ENCODE results near the gene LMOD2.

Gene LMOD2

GRCh38 chr7:123675181-123675473, 19.5 kb downstream of the LMOD2 start:
- no peak overlapping the region for H3K9ac ChIP-seq
- H3K27ac ChIP-seq: no peak overlapping the region
- H3K36me3 ChIP-seq (ENCODE audit: control insufficient read depth, insufficient read depth, low read length): no peaks in the 10 kb centered on the region
- H2AFZ ChIP-seq: no peak overlapping the region
- H3K4me3 ChIP-seq (ENCODE audit: low read depth, low read length): no peak overlapping the region
- no peaks in the 10 kb centered on the region for H3K9me3 ChIP-seq (ENCODE audit: control insufficient read depth, low read length)
- H3K4me1 ChIP-seq: peaks cover 8% of the 10 kb centered on the region
- no peaks in the 10 kb centered on the region for H3K79me2 ChIP-seq
- TF ChIP-seq, protein P1, sequence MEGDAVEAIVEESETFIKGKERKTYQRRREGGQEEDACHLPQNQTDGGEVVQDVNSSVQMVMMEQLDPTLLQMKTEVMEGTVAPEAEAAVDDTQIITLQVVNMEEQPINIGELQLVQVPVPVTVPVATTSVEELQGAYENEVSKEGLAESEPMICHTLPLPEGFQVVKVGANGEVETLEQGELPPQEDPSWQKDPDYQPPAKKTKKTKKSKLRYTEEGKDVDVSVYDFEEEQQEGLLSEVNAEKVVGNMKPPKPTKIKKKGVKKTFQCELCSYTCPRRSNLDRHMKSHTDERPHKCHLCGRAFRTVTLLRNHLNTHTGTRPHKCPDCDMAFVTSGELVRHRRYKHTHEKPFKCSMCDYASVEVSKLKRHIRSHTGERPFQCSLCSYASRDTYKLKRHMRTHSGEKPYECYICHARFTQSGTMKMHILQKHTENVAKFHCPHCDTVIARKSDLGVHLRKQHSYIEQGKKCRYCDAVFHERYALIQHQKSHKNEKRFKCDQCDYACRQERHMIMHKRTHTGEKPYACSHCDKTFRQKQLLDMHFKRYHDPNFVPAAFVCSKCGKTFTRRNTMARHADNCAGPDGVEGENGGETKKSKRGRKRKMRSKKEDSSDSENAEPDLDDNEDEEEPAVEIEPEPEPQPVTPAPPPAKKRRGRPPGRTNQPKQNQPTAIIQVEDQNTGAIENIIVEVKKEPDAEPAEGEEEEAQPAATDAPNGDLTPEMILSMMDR (IDR thresholded peaks at IDR 0.05): no peak
- H3K27me3 ChIP-seq (ENCODE audit: control insufficient read depth, insufficient read depth, low read length): no peaks in the 10 kb centered on the region
- no peak overlapping the region for H3K4me2 ChIP-seq (ENCODE audit: low read length)

GRCh38 chr7:123677061-123677715, 21.5 kb downstream of the LMOD2 start:
- TF ChIP-seq, protein P1 (IDR thresholded peaks at IDR 0.05): no peak
- Histone ChIP-seq H3K27ac (no peak overlapping the region), H3K9me3 (ENCODE audit: control insufficient read depth, low read length) (no peaks in the 10 kb centered on the region), H3K27me3 (ENCODE audit: control insufficient read depth, insufficient read depth, low read length) (no peaks in the 10 kb centered on the region), H2AFZ (no peak overlapping the region), H3K4me2 (ENCODE audit: low read length) (no peak overlapping the region), H3K9ac (no peak overlapping the region), H3K36me3 (ENCODE audit: control insufficient read depth, insufficient read depth, low read length) (no peaks in the 10 kb centered on the region), H3K4me3 (ENCODE audit: low read depth, low read length) (no peak overlapping the region), H3K79me2 (no peaks in the 10 kb centered on the region), H3K4me1 (peaks cover 21% of the 10 kb centered on the region)

GRCh38 chr7:123679614-123680013, 23.9 kb downstream of the LMOD2 start:
- Histone ChIP-seq H3K9ac (no peak overlapping the region), H3K4me1 (peaks cover 17% of the 10 kb centered on the region)

DNA sequence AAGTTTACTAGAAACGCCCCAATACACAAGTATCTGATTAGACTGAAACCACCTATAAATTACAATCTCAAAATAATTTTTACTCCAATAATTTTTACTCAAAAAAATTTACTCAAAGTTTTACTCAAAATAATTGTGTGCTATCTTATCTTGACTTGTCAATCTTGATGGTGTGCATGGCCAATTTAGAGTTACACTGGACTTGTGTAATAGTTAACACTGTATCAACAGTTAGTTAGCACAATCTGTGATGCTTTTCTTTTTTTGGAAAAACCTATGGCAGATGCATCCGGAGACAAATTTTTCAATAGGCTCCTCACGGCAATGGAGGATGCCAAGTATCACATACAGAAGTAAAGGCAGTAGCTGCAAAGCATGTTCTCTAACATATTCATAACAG, 24.9 kb downstream of the LMOD2 start:
- TF ChIP-seq, protein P1 (IDR thresholded peaks at IDR 0.05): no peak
- Histone ChIP-seq H2AFZ (no peak overlapping the region), H3K36me3 (ENCODE audit: control insufficient read depth, insufficient read depth, low read length) (no peaks in the 10 kb centered on the region), H3K4me1 (peaks cover 17% of the 10 kb centered on the region), H3K4me3 (ENCODE audit: low read depth, low read length) (no peak overlapping the region), H3K9me3 (ENCODE audit: control insufficient read depth, low read length) (no peaks in the 10 kb centered on the region), H3K27me3 (ENCODE audit: control insufficient read depth, insufficient read depth, low read length) (no peaks in the 10 kb centered on the region), H3K27ac (no peak overlapping the region), H3K4me2 (ENCODE audit: low read length) (no peak overlapping the region), H3K9ac (no peak overlapping the region), H3K79me2 (no peaks in the 10 kb centered on the region)

More at GRCh38 chr7:123679614-123680013, 23.9 kb downstream of the LMOD2 start:
- Histone ChIP-seq H2AFZ (no peak overlapping the region), H3K27ac (no peak overlapping the region), H3K36me3 (ENCODE audit: control insufficient read depth, insufficient read depth, low read length) (no peaks in the 10 kb centered on the region), H3K9me3 (ENCODE audit: control insufficient read depth, low read length) (no peaks in the 10 kb centered on the region), H3K79me2 (no peaks in the 10 kb centered on the region), H3K4me2 (ENCODE audit: low read length) (no peak overlapping the region), H3K4me3 (ENCODE audit: low read depth, low read length) (no peak overlapping the region), H3K27me3 (ENCODE audit: control insufficient read depth, insufficient read depth, low read length) (no peaks in the 10 kb centered on the region)
- TF ChIP-seq, protein P1 (IDR thresholded peaks at IDR 0.05): no peak

DNA sequence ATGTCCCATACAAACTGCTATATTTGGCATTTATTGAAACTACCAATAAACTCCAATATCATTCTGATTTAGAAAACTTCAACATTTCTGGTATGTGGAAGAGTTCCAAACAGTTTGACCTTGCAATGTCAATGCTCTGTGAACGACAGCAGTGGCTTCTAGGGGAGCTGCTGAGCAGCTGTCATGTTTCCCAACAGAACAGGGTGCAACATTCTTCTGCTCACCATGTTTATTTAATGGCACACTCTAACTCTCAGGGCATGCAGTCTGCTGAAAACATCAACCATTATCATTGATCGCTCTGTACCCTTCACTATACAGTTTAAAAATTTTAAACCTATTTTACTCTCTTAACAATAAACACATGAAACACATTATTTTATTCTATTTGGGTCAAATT, 25.9 kb downstream of the LMOD2 start:
- no peak overlapping the region for H3K4me3 ChIP-seq (ENCODE audit: low read depth, low read length)
- H2AFZ ChIP-seq: no peak overlapping the region
- no peaks in the 10 kb centered on the region for H3K36me3 ChIP-seq (ENCODE audit: control insufficient read depth, insufficient read depth, low read length)
- TF ChIP-seq, protein P1 (IDR thresholded peaks at IDR 0.05): no peak
- H3K27ac ChIP-seq: no peak overlapping the region
- H3K79me2 ChIP-seq: no peaks in the 10 kb centered on the region
- H3K27me3 ChIP-seq (ENCODE audit: control insufficient read depth, insufficient read depth, low read length): no peaks in the 10 kb centered on the region
- H3K9me3 ChIP-seq (ENCODE audit: control insufficient read depth, low read length): no peaks in the 10 kb centered on the region
- H3K4me2 ChIP-seq (ENCODE audit: low read length): no peak overlapping the region
- peaks cover 17% of the 10 kb centered on the region for H3K4me1 ChIP-seq
- H3K9ac ChIP-seq: no peak overlapping the region

Measured in parathyroid adenoma (tissue), 2 donors.